Stimulated activated CD4-positive, alpha-beta T cell treated with anti-CD3 and anti-CD28 coated beads, Interleukin-2, amount 100 ng/mL, for 4 hours (primary cell): ENCODE data around the gene APOBEC3C.
"Not testable (repeated sequence)": the region's sequence is repeated elsewhere in the genome, so short reads cannot be mapped to it uniquely, and the experiment has no call there.

Source experiments
- DNase-seq: peaks from one replicate; pipeline ENCODE4 v3.0.0-alpha.2; 2020; ENCODE audit warnings: low read depth

APOBEC3C gene

DNA sequence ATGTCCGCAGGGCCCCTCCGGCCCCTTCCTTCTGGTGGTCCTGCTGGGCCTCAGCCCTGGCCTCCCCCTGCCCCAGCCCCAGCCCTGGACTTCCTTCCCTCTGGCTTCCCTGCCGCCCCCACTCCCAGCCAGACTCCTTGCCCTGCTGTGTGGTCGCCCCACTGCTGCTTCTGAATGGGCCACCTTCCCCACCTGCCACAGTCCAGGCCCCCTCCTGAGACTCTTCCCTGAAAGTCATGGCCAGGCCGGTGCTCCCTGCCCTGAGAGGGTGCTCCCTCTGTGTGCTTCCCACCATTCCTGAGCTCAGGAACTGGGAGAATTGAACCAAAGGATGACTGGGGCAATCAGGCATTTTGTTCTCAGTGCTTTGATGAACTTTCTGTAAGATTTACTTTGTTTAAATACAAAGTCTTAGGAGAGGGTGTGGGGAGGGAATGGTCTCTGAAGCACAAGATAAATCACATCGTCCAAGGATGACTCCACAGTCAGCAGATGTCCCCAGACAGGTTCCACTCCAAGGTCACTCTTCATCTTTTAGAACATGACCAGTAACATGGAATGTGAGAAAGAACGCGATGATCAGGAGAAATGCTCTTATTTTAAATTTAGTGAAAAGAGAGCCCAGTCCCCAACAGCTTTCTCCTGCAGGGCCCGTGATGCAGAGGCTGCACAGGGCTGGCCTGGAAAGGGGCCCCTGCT is 7.6 kb downstream of the APOBEC3C start:
- DNase-seq: no peak

DNA sequence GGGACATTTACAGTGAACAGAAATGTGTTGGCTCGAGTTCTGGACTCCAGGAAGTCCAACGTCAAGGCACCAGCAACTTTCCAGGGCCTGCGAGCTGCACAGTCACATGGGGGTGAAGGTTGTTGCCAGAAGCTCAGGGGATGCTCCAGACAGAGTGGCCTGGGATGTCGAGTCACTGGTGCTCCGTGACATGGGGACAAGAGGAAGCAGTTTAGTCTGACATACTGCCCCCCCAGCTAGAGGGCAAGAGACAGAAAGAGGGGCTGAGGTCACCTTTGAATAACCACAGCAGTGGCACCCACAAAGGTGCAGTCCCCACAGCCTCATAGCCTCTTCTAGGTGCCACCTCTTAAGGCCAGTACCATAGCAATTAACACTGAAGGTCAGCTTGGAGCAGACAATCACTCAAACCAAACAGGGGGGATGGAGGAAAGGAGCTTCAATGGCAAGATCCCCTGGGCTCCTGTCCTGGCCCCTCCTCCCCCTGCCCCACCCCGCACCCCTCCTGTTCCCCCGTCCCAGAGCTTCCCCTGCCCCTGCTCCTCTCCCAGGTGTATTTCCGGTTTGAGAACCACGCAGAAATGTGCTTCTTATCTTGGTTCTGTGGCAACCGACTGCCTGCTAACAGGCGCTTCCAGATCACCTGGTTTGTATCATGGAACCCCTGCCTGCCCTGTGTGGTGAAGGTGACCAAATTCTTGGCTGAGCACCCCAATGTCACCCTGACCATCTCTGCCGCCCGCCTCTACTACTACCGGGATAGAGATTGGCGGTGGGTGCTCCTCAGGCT is 10.7 kb downstream of the APOBEC3C start:
- DNase-seq: no peak

DNA sequence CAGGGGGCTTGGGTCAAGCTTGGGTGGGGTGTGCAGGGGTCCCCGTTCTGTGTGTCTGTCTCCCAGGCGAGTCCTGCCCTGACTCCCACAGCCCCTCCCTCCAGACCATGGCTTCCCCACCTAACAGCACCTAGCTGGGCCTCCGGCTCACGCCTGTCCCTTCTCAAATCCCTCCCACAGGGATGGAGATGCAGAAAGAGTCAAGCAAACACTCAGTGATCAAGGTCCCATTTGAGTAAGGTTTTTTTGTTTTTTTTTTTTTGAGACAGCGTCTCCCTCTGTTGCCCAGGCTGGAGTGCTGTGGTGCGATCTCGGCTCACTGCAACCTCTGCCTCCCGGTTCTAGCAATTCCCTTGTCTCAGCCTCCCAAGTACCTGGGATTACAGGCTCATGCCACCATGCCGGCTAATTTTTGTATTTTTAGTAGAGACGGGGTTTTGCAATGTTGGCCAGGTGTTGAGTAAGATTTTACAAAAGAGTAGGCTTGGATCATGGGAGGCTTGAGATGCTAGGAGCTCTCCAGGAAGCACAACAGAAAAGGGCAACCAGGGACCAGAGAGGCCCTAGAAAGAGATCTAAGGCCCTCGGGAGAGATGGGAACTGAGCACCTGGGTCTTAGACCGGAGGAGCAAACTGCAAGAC is 12.6 kb downstream of the APOBEC3C start:
- DNase-seq: no peak

DNA sequence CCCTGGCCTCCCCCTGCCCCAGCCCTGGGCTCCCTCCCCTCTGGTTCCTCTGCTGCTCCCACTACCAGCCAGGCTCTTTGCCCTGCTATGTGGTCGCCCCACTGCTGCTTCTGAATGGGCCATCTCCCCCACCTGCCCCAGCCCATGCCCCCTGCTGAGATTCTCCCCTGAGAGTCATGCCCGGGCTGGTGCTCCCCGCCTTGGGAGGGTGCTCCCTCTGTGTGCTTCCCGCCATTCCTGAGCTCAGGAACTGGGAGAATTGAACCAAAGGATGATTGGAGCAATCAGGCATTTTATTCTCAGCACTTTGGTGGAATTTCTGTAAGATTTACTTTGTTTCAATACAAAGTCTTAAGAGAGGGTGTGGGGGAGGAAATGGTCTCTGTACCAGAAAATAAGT is 13.7 kb downstream of the APOBEC3C start:
- no peak for DNase-seq

DNA sequence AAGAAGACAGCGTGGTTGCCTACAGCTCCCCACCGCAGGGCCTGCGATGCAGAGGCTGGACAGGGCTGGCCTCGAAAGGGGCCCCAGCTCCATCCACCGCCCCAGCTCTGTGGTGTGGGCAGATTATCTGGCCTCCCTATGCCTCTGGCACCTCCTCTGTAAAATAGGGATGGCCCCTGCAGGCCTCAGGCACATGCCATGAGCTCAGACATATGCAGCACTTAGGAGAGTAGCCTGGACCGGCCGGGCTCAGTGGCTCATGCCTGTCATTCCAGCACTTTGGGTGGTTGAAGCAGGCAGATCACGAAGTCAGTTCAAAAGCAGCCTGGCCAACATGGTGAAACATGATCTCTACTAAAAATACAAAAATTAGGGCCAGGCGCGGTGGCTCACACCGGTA is 14.2 kb downstream of the APOBEC3C start:
- DNase-seq: no peak

DNA sequence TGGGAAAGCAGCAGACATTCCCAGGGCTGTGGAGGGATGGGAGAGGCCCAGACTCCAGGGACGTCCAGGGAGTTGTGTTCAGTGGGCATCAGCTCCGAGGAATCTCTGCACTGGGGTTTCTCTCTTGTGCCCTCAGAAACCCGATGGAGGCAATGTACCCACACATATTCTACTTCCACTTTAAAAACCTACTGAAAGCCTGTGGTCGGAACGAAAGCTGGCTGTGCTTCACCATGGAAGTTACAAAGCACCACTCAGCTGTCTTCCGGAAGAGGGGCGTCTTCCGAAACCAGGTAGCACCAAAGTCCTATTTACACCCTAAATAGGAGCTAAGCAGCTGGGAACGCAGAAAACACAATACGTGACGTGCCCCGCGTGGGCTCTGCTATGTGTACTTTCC is 15.2 kb downstream of the APOBEC3C start:
- no peak for DNase-seq

DNA sequence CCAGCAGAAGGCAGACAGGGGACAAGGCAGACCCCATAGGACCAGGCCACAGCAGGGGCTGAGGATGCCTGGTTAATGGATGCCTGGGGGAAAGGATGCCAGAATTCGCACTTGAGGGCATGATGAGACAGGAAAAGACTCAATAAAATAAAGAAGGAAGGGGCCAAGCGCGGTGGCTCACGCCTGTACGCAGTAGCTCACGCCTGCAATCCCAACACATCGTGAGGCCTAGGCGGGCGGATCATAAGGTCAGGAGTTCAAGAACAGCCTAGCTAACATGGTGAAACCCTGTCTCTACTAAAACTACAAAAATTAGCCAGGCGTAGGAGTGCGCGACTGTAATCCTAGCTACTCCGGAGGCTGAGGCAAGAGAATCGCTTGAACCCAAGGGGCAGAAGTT is 16.6 kb downstream of the APOBEC3C start:
- DNase-seq: no peak

DNA sequence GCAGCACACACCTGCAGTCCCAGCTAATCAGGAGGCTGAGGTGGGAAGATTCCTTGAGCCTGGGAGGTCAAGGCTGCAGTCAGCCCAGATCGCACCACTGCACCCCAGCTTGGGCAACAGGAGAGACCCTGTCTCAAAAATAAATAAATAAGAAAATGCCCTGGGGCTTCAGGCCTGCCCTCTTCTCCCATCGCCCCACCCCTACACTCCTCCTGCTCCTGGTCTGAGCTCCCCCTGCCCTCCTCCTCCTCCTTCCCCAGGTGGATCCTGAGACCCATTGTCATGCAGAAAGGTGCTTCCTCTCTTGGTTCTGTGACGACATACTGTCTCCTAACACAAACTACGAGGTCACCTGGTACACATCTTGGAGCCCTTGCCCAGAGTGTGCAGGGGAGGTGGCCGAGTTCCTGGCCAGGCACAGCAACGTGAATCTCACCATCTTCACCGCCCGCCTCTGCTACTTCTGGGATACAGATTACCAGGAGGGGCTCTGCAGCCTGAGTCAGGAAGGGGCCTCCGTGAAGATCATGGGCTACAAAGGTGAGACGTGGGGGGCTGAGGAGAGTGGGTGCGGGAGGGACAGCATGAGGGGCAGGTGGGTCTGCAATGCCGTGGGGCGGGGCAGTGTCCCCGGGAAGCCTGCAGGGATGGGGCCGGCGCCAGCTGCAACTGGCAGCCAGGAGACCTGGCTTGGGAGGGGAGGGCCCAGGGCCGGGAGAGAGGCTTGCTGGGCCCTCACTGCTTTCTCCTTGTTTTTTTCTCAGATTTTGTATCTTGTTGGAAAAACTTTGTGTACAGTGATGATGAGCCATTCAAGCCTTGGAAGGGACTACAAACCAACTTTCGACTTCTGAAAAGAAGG is 17.6 kb downstream of the APOBEC3C start:
- DNase-seq: not testable (repeated sequence)

DNA sequence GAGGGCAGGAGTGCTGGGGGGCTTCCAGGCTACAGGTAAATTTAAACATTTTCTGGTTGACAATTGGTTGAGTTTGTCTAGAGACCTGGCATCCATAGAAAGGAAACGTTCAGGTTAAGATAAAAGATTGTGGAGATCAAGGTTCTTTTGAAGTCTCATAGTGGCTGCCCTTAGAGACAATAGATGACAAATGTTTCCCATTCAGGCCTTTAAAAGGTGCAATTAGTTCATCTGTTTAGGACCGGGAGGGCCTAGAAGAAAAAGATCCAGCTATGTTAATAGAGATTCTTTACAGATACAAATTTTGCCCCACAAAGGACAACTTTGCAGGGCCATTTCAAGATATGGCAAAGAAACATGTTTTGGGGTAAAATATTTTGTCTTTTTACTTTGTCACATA is 23.0 kb downstream of the APOBEC3C start:
- DNase-seq: not testable (repeated sequence)

DNA sequence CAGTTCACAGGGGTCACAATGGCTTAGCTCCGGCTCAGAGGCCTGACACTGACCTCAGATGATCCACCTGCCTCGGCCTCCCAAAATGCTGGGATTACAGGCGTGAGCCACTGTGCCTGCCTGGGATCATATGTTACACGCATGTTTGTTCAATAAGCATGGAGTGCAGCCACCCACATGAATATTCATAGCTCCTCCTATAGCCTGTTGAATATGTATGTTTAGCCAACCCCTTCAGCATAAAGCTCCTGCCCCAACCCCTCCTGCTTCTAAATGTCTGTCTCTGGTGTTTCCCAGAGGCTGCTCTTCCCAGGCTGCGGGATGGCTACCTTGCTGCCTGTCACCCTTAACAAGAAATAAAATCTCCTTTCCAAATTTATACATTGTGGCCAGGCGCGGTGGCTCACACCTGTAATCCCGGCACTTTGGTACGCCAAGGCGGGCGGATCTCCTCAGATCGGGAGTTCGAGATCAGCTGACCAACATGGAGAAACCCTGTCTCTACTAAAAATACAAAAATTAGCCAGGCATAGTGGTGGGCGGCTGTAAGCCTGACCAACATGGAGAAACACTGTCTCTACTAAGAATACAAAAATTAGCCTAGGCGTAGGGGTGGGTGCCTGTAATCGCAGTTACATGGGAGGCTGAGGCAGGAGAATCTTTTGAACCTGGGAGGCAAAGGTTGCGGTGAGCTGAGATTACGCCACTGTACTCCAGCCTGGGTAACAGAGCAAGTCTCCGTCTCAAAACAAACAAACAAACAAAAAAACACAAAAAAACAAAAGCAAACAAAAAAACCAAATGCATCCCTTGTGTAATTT is 25.5 kb downstream of the APOBEC3C start:
- no peak for DNase-seq

DNA sequence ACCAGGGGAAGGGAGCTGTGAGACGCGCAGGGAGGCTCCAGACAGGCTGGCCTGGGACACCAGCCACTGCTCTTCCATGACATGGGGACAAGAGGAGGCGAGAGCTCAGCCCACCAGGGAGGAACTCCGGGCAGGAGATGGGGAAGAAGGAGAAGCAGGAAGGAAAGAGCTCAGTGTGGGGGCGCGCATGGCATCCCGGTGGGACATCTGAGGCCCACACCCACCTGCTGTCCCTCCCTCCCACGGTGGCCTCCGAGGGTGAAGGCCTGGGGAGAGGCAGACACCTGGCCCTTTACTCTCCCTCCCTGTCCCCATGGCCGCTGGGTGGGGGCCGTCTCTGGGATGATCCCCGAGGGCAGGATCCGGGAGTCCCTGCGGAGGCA is 26.1 kb downstream of the APOBEC3C start:
- not testable (repeated sequence) for DNase-seq

DNA sequence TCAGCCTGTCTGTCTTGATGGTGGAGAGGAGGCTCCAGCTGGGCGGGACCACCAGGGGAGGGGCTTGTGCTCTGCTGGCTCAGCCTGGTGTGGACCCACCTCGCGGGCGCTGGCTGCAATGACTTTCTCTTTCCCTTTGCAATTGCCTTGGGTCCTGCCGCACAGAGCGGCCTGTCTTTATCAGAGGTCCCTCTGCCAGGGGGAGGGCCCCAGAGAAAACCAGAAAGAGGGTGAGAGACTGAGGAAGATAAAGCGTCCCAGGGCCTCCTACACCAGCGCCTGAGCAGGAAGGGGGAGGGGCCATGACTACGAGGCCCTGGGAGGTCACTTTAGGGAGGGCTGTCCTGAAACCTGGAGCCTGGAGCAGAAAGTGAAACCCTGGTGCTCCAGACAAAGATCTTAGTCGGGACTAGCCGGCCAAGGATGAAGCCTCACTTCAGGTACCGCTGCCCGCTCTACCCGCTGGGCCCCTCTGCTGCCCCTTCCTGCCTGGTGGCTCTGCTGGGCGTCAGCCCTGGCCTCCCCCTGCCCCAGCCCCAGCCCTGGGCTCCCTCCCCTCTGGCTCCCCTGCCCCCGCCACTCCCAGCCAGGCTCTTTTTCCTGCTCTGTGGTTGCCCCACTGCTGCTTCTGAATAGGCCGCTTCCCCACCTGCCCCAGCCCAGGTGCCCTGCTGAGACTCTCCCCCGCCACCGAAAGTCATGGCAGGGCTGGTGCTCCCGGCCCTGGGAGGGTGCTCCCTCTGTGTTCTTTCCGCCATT is 26.7 kb downstream of the APOBEC3C start, which contains the start of gene APOBEC3F:
Gene APOBEC3F, plus strand, starts transcription at position 327 of the 759 bp plus-strand sequence. Its CDS starts 97 bp downstream, at position 424.
- peak; percentile 49 for DNase-seq

DNA sequence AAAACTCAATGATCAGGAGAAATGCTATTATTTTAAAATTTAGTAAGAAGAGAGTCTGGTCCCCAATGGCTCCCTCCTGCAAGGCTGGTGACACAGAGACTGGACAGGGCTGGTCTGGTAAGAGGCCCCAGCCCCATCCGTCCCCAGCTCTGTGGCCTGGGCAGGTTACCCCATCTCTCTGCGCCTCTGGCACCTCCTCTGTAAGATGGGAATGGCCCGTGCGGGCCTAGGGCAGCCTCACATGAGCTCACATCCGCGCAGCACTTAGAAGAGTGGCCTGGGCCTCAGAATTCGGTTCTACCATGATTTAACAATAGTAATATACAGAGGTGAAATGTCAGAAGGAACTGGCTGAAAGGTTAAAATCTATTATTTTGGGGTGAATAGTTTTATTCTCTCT is 27.9 kb downstream of the APOBEC3C start:
- DNase-seq: no peak

DNA sequence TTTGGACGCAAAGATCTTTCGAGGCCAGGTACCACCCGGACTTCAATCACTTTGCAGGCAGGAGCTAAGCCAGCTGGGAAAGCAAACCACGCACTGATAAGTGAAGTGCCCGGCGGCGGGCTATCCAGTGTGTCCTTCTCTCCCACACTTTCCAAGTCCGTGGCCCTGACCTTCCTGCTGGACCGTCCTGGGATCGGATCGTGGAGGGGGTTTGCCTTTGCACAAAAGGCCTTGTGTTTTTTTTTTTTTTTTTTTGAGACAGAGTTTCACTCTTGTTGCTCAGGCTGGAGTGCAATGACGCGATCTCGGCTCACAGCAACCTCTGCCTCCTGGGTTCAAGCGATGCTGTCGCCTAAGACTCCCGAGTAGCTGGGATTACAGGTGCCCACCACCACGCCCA is 29.0 kb downstream of the APOBEC3C start:
- not testable (repeated sequence) for DNase-seq

DNA sequence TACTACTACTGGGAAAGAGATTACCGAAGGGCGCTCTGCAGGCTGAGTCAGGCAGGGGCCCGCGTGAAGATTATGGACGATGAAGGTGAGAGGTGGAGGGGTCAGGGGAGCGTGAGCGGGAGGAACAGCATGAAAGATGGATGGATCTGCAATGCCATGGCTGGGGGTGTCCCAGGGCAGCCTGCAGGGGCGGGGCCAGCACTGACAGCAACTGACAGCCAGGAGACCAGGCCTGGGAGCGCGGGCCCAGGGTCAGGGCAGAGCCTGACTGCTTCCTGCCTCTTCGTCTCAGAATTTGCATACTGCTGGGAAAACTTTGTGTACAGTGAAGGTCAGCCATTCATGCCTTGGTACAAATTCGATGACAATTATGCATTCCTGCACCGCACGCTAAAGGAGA is 31.1 kb downstream of the APOBEC3C start:
- not testable (repeated sequence) for DNase-seq

DNA sequence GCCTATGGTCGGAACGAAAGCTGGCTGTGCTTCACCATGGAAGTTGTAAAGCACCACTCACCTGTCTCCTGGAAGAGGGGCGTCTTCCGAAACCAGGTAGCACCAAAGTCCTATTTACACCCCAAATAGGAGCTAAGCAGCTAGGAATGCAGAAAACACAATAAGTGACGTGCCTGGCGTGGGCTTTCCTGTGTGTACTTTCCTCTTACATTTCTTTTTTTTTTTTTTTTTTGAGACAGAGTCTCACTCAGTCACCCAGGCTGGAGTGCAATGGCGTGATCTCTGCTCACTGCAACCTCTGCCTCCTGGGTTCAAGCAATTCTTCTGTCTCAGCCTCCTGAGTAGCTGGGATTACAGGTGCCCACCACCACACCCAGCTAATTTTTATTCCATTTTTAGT is 35.4 kb downstream of the APOBEC3C start:
- DNase-seq: not testable (repeated sequence)

DNA sequence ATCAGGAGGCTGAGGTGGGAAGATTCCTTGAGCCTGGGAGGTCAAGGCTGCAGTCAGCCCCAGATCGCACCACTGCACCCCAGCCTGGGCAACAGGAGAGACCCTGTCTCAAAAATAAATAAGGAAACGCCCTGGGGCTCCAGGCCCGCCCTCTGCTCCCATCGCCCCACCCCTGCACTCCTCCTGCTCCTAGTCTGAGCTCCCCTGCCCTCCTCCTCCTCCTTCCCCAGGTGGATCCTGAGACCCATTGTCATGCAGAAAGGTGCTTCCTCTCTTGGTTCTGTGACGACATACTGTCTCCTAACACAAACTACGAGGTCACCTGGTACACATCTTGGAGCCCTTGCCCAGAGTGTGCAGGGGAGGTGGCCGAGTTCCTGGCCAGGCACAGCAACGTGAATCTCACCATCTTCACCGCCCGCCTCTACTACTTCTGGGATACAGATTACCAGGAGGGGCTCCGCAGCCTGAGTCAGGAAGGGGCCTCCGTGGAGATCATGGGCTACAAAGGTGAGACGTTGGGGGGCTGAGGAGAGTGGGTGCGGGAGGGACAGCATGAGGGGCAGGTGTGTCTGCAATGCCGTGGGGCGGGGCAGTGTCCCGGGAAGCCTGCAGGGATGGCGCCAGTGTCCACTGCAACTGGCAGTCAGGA is 37.9 kb downstream of the APOBEC3C start:
- DNase-seq: not testable (repeated sequence)

DNA sequence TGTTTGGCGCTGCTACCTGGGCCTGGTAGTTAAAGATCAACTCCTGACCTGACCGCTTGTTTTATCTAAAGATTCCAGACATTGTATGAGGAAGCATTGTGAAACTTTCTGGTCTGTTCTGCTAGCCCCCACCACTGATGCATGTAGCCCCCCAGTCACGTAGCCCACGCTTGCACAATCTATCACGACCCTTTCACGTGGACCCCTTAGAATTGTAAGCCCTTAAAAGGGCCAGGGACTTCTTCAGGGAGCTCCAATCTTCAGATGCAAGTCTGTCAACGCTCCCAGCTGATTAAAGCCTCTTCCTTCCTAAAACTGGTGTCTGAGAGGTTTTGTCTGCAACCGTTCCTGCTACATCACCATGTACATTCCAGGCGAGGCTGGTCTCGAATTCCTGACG is 41.6 kb downstream of the APOBEC3C start:
- DNase-seq: no peak

DNA sequence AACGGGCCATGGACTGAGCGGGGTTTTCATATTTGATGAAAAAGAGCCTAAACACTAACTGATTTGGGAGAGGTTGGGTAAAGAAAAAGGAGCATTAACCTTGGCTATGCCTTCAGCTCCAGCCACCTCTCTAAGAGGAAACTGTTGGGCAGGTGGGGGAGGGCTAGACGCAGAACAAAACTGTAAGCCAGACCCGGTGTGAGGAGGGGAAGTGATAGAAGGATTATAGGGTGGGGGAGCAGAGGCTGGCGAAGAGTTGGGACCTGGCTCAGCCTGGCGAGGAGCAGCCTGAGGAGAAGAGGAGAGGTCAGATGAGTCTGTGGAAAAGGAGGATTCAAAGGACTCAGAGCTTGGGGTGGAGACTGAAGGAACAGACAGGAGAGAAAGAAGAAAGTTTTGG is 47.2 kb downstream of the APOBEC3C start:
- not testable (repeated sequence) for DNase-seq

DNA sequence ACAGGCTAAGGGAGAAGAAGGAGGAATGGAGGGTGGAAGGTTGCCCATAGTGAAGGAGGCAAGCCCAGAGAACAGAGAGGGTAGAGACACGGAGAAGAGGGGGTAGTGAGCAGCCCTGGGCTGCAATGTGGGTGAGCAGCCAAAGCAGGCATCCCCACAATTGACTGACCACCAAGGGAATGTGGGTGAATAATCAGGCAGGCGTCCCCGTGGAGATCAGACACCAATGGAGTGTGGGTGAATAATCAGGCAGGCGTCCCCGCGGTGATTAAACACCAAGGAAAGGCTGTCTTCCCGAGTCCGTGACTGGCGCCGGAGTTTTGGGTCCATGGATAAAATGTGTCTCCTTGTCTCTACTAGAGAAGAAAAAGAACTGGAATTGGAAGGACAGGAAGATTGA is 47.9 kb downstream of the APOBEC3C start:
- DNase-seq: not testable (repeated sequence)
